C4-2B (cell line): Measurements from ENCODE around the gene ORM1.

Source experiments
- H3K27ac ChIP-seq: fragments of 450-650 bp; 2 replicates; pipeline ENCODE4 v1.5.1; 2017
- CTCF ChIP-seq: fragments of 450-650 bp; conservative IDR thresholded peaks from 2 replicates; pipeline ENCODE4 v1.5.1; 2017; ENCODE audit warnings: mild to moderate bottlenecking
- ZFX ChIP-seq: fragments of 450-650 bp; IDR thresholded peaks from 2 replicates; pipeline ENCODE4 v1.6.1; 2017

Gene ORM1

GRCh38 chr9:114375386-114376175 is 52.7 kb downstream of the ORM1 start:
- no peak for TF ChIP-seq ZFX
- no peak for TF ChIP-seq CTCF
- no peak overlapping the region for H3K27ac ChIP-seq
